Transverse colon (tissue), 4 donors: Measurements from ENCODE around the gene C11orf68. TPM values are rescaled to one million over a fixed set of nuclear protein-coding genes. Genes with fewer than 3 reads are reported as not detected.

ENCODE experiments used
- DNase-seq: peaks from one replicate; pipeline ENCODE4 v3.0.0-alpha.2; 2019
- H3K27ac ChIP-seq, 4 donors: fragments of 200-600 bp; sonication (generic); 2 replicates each; pipeline ENCODE4 v1.5.1; 2016 to 2018; ENCODE audit warnings: inconsistent platforms in 4 of 4
- H3K27me3 ChIP-seq: fragments of 200-600 bp; sonication (generic); 2 replicates; pipeline ENCODE4 v1.5.1; 2017; ENCODE audit warnings: inconsistent platforms
- H3K36me3 ChIP-seq, 4 donors: fragments of 200-600 bp; sonication (generic); 2 replicates each; pipeline ENCODE4 v1.5.1; 2017 to 2019; ENCODE audit warnings: inconsistent platforms in 4 of 4
- H3K4me1 ChIP-seq, 4 donors: fragments of 200-600 bp; sonication (generic); 2 replicates each; pipeline ENCODE4 v1.5.1; 2017 to 2020; ENCODE audit warnings: inconsistent platforms in 4 of 4
- H3K4me3 ChIP-seq, 4 donors: fragments of 200-600 bp; sonication (generic); 1 replicate in 1 of 4; 2 replicates in 3 of 4; pipeline versions ENCODE4 v1.5.1 to v1.6.1; 2017 to 2019; ENCODE audit warnings: inconsistent platforms in 4 of 4
- H3K9me3 ChIP-seq, 2 donors: fragments of 200-600 bp; sonication (generic); 2 replicates each; pipeline ENCODE4 v1.5.1; 2017 to 2019; ENCODE audit warnings: inconsistent platforms in 2 of 2
- EP300 ChIP-seq: sonication (generic); formaldehyde crosslinking; IDR thresholded peaks from one replicate; pipeline ENCODE4 v1.6.1; 2017; ENCODE audit warnings: antibody characterized with exemption, low read depth
- POLR2A ChIP-seq: fragments of 450-650 bp; IDR thresholded peaks from one replicate; pipeline ENCODE4 v1.6.1; 2016; ENCODE audit warnings: antibody characterized with exemption, mild to moderate bottlenecking, moderate library complexity
- POLR2AphosphoS5 ChIP-seq, 3 donors: sonication (generic); formaldehyde crosslinking; IDR thresholded peaks; one replicate each; pipeline ENCODE4 v1.6.1; 2016; ENCODE audit warnings: antibody characterized with exemption in 3 of 3
- WGBS, 2 donors: methylation state at CpG; one replicate each; pipeline ENCODE4 v1.1.5; 2018; ENCODE audit warnings: low coverage in 1 of 2; 5-methylcytosine and 5-hydroxymethylcytosine counted together
- in situ Hi-C, 4 donors: fragments of 200-750 bp; cut with MboI; loops; one replicate each; pipeline versions ENCODE4 v1.15.0 to v1.15.1; 2017; ENCODE audit warnings: low sequenced_read_pairs in 3 of 4, low pct_ligation_motif_present in 1 of 4, low pct_unique_long_range_greater_than_20kb in 1 of 4
- intact Hi-C: fragments of 100-400 bp; cut with DNase I; formaldehyde crosslinking; loops from one replicate; pipeline ENCODE4 v1.15.1; 2023; ENCODE audit warnings: low total_unique reads
- total RNA-seq, 4 donors: library from RNA; depleted of rRNA; stranded (reverse); fragments of >200 nt; gene quantifications; one replicate each; pipeline ENCODE4 v1.1.0, GENCODE V29; 2016
- TF ChIP-seq, protein P1 (sequence below), 5 experiments: fragments of 200-600 bp in 3 of 5; fragments of 450-650 bp in 2 of 5; sonication (generic) in 3 of 5; IDR thresholded peaks; 1 replicate in 2 of 5; 2 replicates in 3 of 5; pipeline ENCODE4 v1.5.1; 2016 to 2017; ENCODE audit warnings: antibody characterized with exemption in 5 of 5, inconsistent platforms in 3 of 5, mild to moderate bottlenecking in 2 of 5, moderate library complexity in 1 of 5

The C11orf68 gene
- total RNA-seq, 4 donors from 2014 or later: 15.2 to 59.5 (median 22.8) TPM

GRCh38 chr11:65898656-65899355 is 20.1 kb downstream of the C11orf68 start:
- Histone ChIP-seq H3K36me3 (no peaks in the 10 kb centered on the region), H3K9me3 (no peaks in the 10 kb centered on the region), H3K4me1 (peaks cover 6 to 30% (median 20%) of the 10 kb centered on the region in 4 donors), H3K27ac (peak overlapping the region in 2 of 4 donors; percentile 70 to 78), H3K4me3 (peak overlapping the region in 3 of 4 donors; percentile 44 to 61 (median 60)), H3K27me3 (peaks cover 21% of the 10 kb centered on the region)
- no peak for DNase-seq
- intact Hi-C loops: no loop called here
- in situ Hi-C loops: loop anchor here in 2 of 4 donors (25.0 kb wide), 1 partner anchor 88 kb away; no protein-coding TSS in a partner anchor
- TF ChIP-seq EP300 (no peak), POLR2A (no peak), POLR2AphosphoS5 (IDR thresholded peaks at IDR 0.05) (no peak)
- TF ChIP-seq, protein P1, sequence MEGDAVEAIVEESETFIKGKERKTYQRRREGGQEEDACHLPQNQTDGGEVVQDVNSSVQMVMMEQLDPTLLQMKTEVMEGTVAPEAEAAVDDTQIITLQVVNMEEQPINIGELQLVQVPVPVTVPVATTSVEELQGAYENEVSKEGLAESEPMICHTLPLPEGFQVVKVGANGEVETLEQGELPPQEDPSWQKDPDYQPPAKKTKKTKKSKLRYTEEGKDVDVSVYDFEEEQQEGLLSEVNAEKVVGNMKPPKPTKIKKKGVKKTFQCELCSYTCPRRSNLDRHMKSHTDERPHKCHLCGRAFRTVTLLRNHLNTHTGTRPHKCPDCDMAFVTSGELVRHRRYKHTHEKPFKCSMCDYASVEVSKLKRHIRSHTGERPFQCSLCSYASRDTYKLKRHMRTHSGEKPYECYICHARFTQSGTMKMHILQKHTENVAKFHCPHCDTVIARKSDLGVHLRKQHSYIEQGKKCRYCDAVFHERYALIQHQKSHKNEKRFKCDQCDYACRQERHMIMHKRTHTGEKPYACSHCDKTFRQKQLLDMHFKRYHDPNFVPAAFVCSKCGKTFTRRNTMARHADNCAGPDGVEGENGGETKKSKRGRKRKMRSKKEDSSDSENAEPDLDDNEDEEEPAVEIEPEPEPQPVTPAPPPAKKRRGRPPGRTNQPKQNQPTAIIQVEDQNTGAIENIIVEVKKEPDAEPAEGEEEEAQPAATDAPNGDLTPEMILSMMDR (IDR thresholded peaks at IDR 0.05): no peak
- 36 to 80% methylated on average over 8 to 20 of the region's 28 CpGs for WGBS, 2 donors

DNA sequence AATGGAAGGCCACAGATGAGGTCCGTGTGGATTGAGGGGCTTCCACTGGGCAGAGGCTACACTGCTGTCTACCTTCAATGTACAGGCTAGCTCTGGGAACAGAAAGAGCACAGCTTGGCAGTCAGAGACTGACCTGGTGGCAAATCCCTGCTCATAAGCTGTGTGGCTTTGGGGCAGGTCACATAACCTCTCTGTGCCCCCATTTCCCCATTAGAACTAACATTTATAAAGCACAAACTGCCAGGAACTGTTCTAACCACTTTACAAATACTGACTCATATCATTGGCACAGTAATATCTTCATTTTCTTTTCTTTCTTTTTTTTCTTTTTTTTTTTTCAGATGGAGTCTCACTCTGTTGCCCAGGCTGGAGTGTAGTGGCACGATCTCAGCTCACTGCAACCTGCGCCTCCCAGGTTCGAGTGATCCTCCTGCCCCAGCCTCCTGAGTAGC is 21.8 kb downstream of the C11orf68 start:
- H3K27ac ChIP-seq: no peak overlapping the region
- no peak overlapping the region for H3K4me3 ChIP-seq
- peaks cover 24 to 48% (median 36%) of the 10 kb centered on the region in 4 donors for H3K4me1 ChIP-seq
- intact Hi-C loops (no loop called here), in situ Hi-C loops (loop anchor here in 2 of 4 donors (25.0 kb wide), 1 partner anchor 90 kb away; no protein-coding TSS in a partner anchor)
- TF ChIP-seq EP300 (no peak), POLR2A (no peak), POLR2AphosphoS5 (IDR thresholded peaks at IDR 0.05) (no peak)
- TF ChIP-seq, protein P1 (IDR thresholded peaks at IDR 0.05): no peak
- no peaks in the 10 kb centered on the region for H3K36me3 ChIP-seq
- no peak for DNase-seq
- 88 to 96% methylated on average over 3 to 4 of the region's 4 CpGs for WGBS, 2 donors
- peaks cover 21% of the 10 kb centered on the region for H3K27me3 ChIP-seq
- no peaks in the 10 kb centered on the region for H3K9me3 ChIP-seq

DNA sequence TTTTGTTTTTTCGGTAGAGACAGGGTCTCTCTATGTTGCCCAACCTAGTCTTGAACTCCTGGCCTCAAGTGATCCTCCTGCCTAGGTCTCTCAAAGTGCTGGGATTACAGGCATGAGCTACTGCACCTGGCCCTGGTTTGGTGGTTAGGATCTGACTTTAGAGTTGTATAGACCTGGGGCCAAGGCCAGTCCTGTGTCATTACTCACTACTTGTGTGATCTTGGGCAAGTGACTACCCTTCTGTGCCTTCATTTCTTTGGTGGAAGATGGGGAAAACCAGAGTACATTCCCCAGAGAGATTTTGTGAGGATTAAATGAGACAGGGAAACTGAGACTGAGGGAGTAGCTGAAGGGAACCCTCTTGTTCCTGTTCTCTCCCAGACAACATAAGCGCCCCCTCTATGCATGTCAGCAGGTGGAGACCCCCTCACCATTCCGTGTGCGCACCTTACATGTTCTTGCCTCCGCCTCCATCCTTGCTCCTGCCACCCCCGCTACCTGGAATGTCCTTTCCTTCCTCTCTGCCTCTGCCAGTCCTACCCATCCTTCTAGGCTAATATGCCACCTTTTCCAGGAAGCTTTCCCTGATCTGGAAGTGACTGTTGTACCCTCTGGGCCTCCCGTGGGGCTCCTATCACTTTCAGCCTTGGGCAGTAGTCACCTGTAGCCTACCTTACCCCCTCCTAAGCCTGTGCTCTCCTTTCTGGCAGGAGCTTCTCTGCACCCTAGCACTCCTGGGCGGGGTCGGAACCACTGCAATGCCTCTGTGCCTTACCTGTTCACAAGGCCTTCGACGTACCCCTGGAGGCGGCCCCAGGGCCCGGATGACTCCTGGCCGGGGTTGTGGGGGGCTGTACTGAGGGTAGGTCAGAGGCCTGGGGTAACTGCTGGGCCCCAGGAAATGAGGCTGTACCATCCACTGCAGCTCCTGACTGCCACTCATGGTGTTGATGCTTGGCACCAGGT is 22.5 kb downstream of the C11orf68 start:
- 90 to 92% methylated on average over 5 to 14 of the region's 14 CpGs for WGBS, 2 donors
- intact Hi-C loops: no loop called here
- H3K4me3 ChIP-seq: no peak overlapping the region
- no peak for TF ChIP-seq POLR2AphosphoS5 (IDR thresholded peaks at IDR 0.05)
- no peak for TF ChIP-seq POLR2A
- TF ChIP-seq EP300: no peak
- TF ChIP-seq, protein P1 (IDR thresholded peaks at IDR 0.05): no peak
- in situ Hi-C loops: loop anchor here in 2 of 4 donors (25.0 kb wide), 1 partner anchor 91 kb away; no protein-coding TSS in a partner anchor
- no peak overlapping the region for H3K27ac ChIP-seq
- H3K36me3 ChIP-seq: no peaks in the 10 kb centered on the region
- no peak for DNase-seq
- peaks cover 29 to 55% (median 43%) of the 10 kb centered on the region in 4 donors for H3K4me1 ChIP-seq
- H3K27me3 ChIP-seq: peaks cover 21% of the 10 kb centered on the region
- H3K9me3 ChIP-seq: no peaks in the 10 kb centered on the region

GRCh38 chr11:65895482-65895981 is 23.3 kb downstream of the C11orf68 start:
- intact Hi-C loops: no loop called here
- 89 to 90% methylated on average over 2 to 5 of the region's 5 CpGs for WGBS, 2 donors
- peaks cover 21% of the 10 kb centered on the region for H3K27me3 ChIP-seq
- TF ChIP-seq POLR2AphosphoS5 (IDR thresholded peaks at IDR 0.05): no peak
- TF ChIP-seq EP300: no peak
- no peak for TF ChIP-seq POLR2A
- TF ChIP-seq, protein P1 (IDR thresholded peaks at IDR 0.05): no peak
- no peak overlapping the region for H3K27ac ChIP-seq
- H3K9me3 ChIP-seq: no peaks in the 10 kb centered on the region
- no peak overlapping the region for H3K4me3 ChIP-seq
- peaks cover 29 to 59% (median 47%) of the 10 kb centered on the region in 4 donors for H3K4me1 ChIP-seq
- in situ Hi-C loops: loop anchor here in 2 of 4 donors (25.0 kb wide), 1 partner anchor 92 kb away; no protein-coding TSS in a partner anchor
- DNase-seq: no peak
- H3K36me3 ChIP-seq: no peaks in the 10 kb centered on the region
